IMR-90 (cell line): Measurements from ENCODE around the gene TRPM1. TPM values are rescaled to one million over a fixed set of nuclear protein-coding genes. Genes with fewer than 3 reads are reported as not detected.

ENCODE experiments used
- ATAC-seq: fragments of 200-7000 bp; cut with Tn5 transposase; 2 replicates; pipeline ENCODE4 v1.9.1; 2020; ENCODE audit warnings: low read depth, mild to moderate bottlenecking, moderate library complexity
- BruUV-seq: library from RNA; stranded (reverse); fragments of 400-500 nt; replicated peaks from 2 replicates; lab custom pipeline; 2021; lab: Mats Ljungman, UMichigan
- CTCF ChIA-PET: fragments of 300-600 bp; formaldehyde crosslinking; extraction: SDS; loops from one replicate; lab custom pipeline; 2021; ENCODE audit warnings: antibody characterized with exemption; lab: Yijun Ruan, JAX
- POLR2A ChIA-PET: fragments of 300-600 bp; sonication (Branson Sonifier 250); formaldehyde crosslinking; loops from one replicate; lab custom pipeline; 2022; ENCODE audit warnings: antibody characterized with exemption; ENCODE audit not compliant: unreplicated experiment; lab: Charles Lee
- DNase-seq: peaks from one replicate; pipeline ENCODE4 v3.0.0; 2013
- H2AFZ ChIP-seq: replicated peaks from 2 replicates; pipeline ENCODE3; 2013; ENCODE audit warnings: low read length, mild to moderate bottlenecking; ENCODE audit not compliant: poor library complexity
- H2AK5ac ChIP-seq: 2 replicates; pipeline ENCODE4 v1.6.1; 2013; ENCODE audit warnings: low read depth, low read length, inconsistent platforms
- H2AK9ac ChIP-seq: replicated peaks from 2 replicates; pipeline ENCODE3; 2013; ENCODE audit warnings: mild to moderate bottlenecking, low read depth, low read length, moderate library complexity; ENCODE audit not compliant: poor library complexity
- H2BK120ac ChIP-seq: 2 replicates; pipeline ENCODE4 v1.6.1; 2013; ENCODE audit warnings: low read depth, low read length, inconsistent platforms
- H2BK15ac ChIP-seq: 3 replicates; pipeline ENCODE4 v1.6.1; 2013; ENCODE audit warnings: low read depth, low read length, inconsistent platforms
- H2BK20ac ChIP-seq: 2 replicates; pipeline ENCODE4 v1.6.1; 2013; ENCODE audit warnings: low read depth, mild to moderate bottlenecking, inconsistent platforms, low read length, moderate library complexity
- H2BK5ac ChIP-seq: 2 replicates; pipeline ENCODE4 v1.6.1; 2013; ENCODE audit warnings: mild to moderate bottlenecking, low read depth, low read length, inconsistent platforms; ENCODE audit not compliant: poor library complexity, severe bottlenecking
- H3K14ac ChIP-seq: replicated peaks from 2 replicates; pipeline ENCODE4 v1.6.1; 2013; ENCODE audit warnings: low read depth, low read length, inconsistent platforms
- H3K18ac ChIP-seq: 2 replicates; pipeline ENCODE4 v1.6.1; 2013; ENCODE audit warnings: low read depth, low read length, control low read depth
- H3K23ac ChIP-seq: 2 replicates; pipeline ENCODE4 v1.6.1; 2013; ENCODE audit warnings: low read depth, low read length, inconsistent platforms
- H3K27ac ChIP-seq: 2 replicates; pipeline ENCODE4 v1.5.1; 2013; ENCODE audit warnings: mild to moderate bottlenecking, control low read depth, low read length; ENCODE audit not compliant: insufficient read depth
- H3K27me3 ChIP-seq: 2 replicates; pipeline ENCODE4 v1.6.1; 2013; ENCODE audit warnings: low read length; ENCODE audit not compliant: control insufficient read depth, insufficient read depth
- H3K36me3 ChIP-seq: 2 replicates; pipeline ENCODE4 v1.6.1; 2013; ENCODE audit warnings: low read length, mixed read lengths; ENCODE audit not compliant: control insufficient read depth, insufficient read depth
- H3K4ac ChIP-seq: 2 replicates; pipeline ENCODE4 v1.6.1; 2013; ENCODE audit warnings: low read depth, low read length, inconsistent platforms
- H3K4me1 ChIP-seq: 2 replicates; pipeline ENCODE4 v1.6.1; 2013; ENCODE audit warnings: low read length, mixed read lengths; ENCODE audit not compliant: control insufficient read depth, insufficient read depth
- H3K4me2 ChIP-seq: 2 replicates; pipeline ENCODE4 v1.6.1; 2013; ENCODE audit warnings: low read depth, mild to moderate bottlenecking, control low read depth, low read length, moderate library complexity
- H3K4me3 ChIP-seq: 2 replicates; pipeline ENCODE4 v1.5.1; 2013; ENCODE audit warnings: low read depth, mild to moderate bottlenecking, control low read depth, low read length, moderate library complexity; ENCODE audit not compliant: insufficient read depth
- H3K56ac ChIP-seq: 2 replicates; pipeline ENCODE4 v1.6.1; 2013; ENCODE audit warnings: low read length, inconsistent platforms; ENCODE audit not compliant: insufficient read depth; ENCODE audit errors: extremely low read depth
- H3K79me1 ChIP-seq, 2 experiments: 2 replicates each; pipeline ENCODE4 v1.6.1; 2013; ENCODE audit warnings: low read length in 2 of 2, inconsistent platforms in 1 of 2, low read depth in 1 of 2
- H3K9ac ChIP-seq: 2 replicates; pipeline ENCODE4 v1.6.1; 2013; ENCODE audit warnings: low read depth, low read length, control low read depth
- H3K9me1 ChIP-seq: 2 replicates; pipeline ENCODE4 v1.6.1; 2013; ENCODE audit warnings: low read length, inconsistent platforms; ENCODE audit not compliant: insufficient read depth
- H3K9me3 ChIP-seq: 2 replicates; pipeline ENCODE4 v1.6.1; 2013; ENCODE audit warnings: low read length; ENCODE audit not compliant: control insufficient read depth, insufficient read depth
- H4K20me1 ChIP-seq: 2 replicates; pipeline ENCODE4 v1.6.1; 2013; ENCODE audit warnings: low read length, inconsistent platforms; ENCODE audit not compliant: insufficient read depth
- H4K5ac ChIP-seq: 2 replicates; pipeline ENCODE4 v1.6.1; 2013; ENCODE audit warnings: mild to moderate bottlenecking, low read depth, low read length, control low read depth
- H4K8ac ChIP-seq, 2 experiments: 2 replicates each; pipeline ENCODE4 v1.6.1; 2013; ENCODE audit warnings: low read depth in 2 of 2, low read length in 2 of 2, control low read depth in 1 of 2, inconsistent platforms in 1 of 2
- H4K91ac ChIP-seq: 2 replicates; pipeline ENCODE4 v1.6.1; 2013; ENCODE audit warnings: low read depth, low read length, inconsistent platforms; ENCODE audit not compliant: insufficient read depth
- ELK1 ChIP-seq: fragments of 150-350 bp; IDR thresholded peaks from 2 replicates; pipeline ENCODE4 v1.6.1; 2016; ENCODE audit warnings: low read depth, mild to moderate bottlenecking, low read length, moderate library complexity, borderline replicate concordance
- MAFK ChIP-seq: IDR thresholded peaks from 2 replicates; pipeline ENCODE4 v1.6.1; 2012; ENCODE audit warnings: low read depth, low read length, improper control_type of control experiment
- POLR2A ChIP-seq: IDR thresholded peaks from 2 replicates; pipeline ENCODE4 v1.6.1; 2012; ENCODE audit warnings: mild to moderate bottlenecking, low read depth, low read length
- RFX5 ChIP-seq: IDR thresholded peaks from 2 replicates; pipeline ENCODE4 v1.8.0; 2012; ENCODE audit warnings: low read depth, mild to moderate bottlenecking, low read length, moderate library complexity
- SMC3 ChIP-seq: fragments of 150-350 bp; IDR thresholded peaks from 2 replicates; pipeline ENCODE4 v1.6.1; 2016; ENCODE audit warnings: low read depth, mild to moderate bottlenecking, antibody characterized with exemption, low read length, moderate library complexity
- WGBS, 2 experiments: methylation state at CpG; one replicate each; pipeline versions ENCODE4 v1.1.5 to v1.1.7; 2013; ENCODE audit warnings: missing lambda C conversion rate in 2 of 2; ENCODE audit not compliant: insufficient read length in 1 of 2; ENCODE audit errors: extremely low coverage in 2 of 2; 5-methylcytosine and 5-hydroxymethylcytosine counted together
- dilution Hi-C: fragments of 300-500 bp; cut with HindIII; formaldehyde crosslinking; loops from one replicate; pipeline ENCODE4 v1.14.3; 2018; ENCODE audit warnings: low sequenced_read_pairs; ENCODE audit not compliant: unreplicated experiment
- in situ Hi-C: fragments of 300-500 bp; cut with MboI; formaldehyde crosslinking; loops from 3 replicates; pipeline ENCODE4 v1.14.3; 2019; ENCODE audit warnings: low sequenced_read_pairs, inconsistent platforms, mixed read lengths
- intact Hi-C: fragments of 100-400 bp; cut with micrococcal nuclease; formaldehyde crosslinking; loops from 2 replicates; pipeline ENCODE4 v1.10.0; 2022
- polyA plus RNA-seq, 3 experiments: library from polyadenylated mRNA; depleted of rRNA; stranded (reverse); fragments of >200 nt; gene quantifications; 2 replicates each; pipeline ENCODE4 v1.2.3, GENCODE V29; 2012; ENCODE audit warnings: low replicate concordance in 1 of 3
- total RNA-seq: library from RNA; depleted of rRNA; stranded (reverse); fragments of >200 nt; gene quantifications from 2 replicates; pipeline ENCODE4 v1.2.3, GENCODE V29; 2012

Gene TRPM1
- total and polyA plus RNA-seq, 2 of the 4 experiments (the other 2 are of a cell fraction) = not detected

DNA sequence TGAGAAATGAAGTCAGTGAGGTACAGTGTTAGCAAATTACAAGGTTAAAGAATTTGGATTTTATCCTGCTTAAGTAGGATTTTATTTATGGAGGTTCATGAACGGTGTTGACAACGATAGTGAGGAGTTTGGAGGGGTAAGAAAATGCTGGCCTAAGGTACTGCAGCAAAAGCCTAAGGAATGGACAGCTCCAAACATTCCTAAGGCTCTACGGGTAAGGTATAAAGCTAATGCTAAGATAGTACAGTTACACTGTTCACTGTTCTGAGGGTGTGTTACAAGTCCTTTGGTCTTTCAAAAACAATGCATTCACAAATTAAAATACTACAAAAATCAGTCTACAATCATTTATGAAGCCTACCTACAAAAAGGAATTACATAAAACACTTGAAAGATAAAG lies 117.4 kb downstream of the TRPM1 start:
- Histone ChIP-seq H2BK120ac (no peak overlapping the region), H3K4me1 (peaks cover 5% of the 10 kb centered on the region), H4K91ac (no peak overlapping the region), H3K27ac (no peak overlapping the region), H4K5ac (no peak overlapping the region), H4K8ac (no peak overlapping the region), H2BK5ac (no peak overlapping the region), H2AK5ac (no peak overlapping the region), H3K4me2 (no peak overlapping the region), H3K56ac (no peak overlapping the region), H3K9me1 (peaks cover 6% of the 10 kb centered on the region; the same call in 1 of the 2 replicates), H3K23ac (no peak overlapping the region), H3K36me3 (peaks cover 12% of the 10 kb centered on the region), H3K18ac (no peak overlapping the region), H2AK9ac (no peak overlapping the region), H3K27me3 (no peaks in the 10 kb centered on the region), H3K9ac (no peak overlapping the region), H3K14ac (no peak overlapping the region), H3K4me3 (no peak overlapping the region), H3K9me3 (no peaks in the 10 kb centered on the region), H2BK20ac (no peak overlapping the region), H3K4ac (no peak overlapping the region), H3K79me1 (peaks cover 34 to 75% of the 10 kb centered on the region in 2 experiments), H2AFZ (no peak overlapping the region), H4K20me1 (peaks cover 19% of the 10 kb centered on the region; the same call in 1 of the 2 replicates), H2BK15ac (no peak overlapping the region)
- no CpG with 5 or more reads among the region's 3 CpGs for WGBS, 2 experiments
- TF ChIP-seq RFX5 (no peak), ELK1 (no peak), POLR2A (no peak), MAFK (no peak), SMC3 (no peak)
- dilution Hi-C loops = no loop called here
- CTCF ChIA-PET = interaction anchor here (1.1 kb wide), 1 partner anchor 145 kb away, joined by 4 read pairs; no protein-coding TSS in a partner anchor
- intact Hi-C loops = no loop called here
- in situ Hi-C loops = no loop called here
- ATAC-seq (no peak), DNase-seq (no peak)
- POLR2A ChIA-PET = no interaction called here
- no TSS peak for BruUV-seq
